ENCODE results near the gene KCTD5. TPM values are rescaled to one million over a fixed set of nuclear protein-coding genes. Genes with fewer than 3 reads are reported as not detected.
A peak's percentile ranks its signal among the peaks of the same experiment; 100 is the strongest.
"Not testable (repeated sequence)": the region's sequence is repeated elsewhere in the genome, so short reads cannot be mapped to it uniquely, and the experiment has no call there.

KCTD5 gene
- total RNA-seq, 1 donor from 2014 or later, result 27.3 TPM

DNA sequence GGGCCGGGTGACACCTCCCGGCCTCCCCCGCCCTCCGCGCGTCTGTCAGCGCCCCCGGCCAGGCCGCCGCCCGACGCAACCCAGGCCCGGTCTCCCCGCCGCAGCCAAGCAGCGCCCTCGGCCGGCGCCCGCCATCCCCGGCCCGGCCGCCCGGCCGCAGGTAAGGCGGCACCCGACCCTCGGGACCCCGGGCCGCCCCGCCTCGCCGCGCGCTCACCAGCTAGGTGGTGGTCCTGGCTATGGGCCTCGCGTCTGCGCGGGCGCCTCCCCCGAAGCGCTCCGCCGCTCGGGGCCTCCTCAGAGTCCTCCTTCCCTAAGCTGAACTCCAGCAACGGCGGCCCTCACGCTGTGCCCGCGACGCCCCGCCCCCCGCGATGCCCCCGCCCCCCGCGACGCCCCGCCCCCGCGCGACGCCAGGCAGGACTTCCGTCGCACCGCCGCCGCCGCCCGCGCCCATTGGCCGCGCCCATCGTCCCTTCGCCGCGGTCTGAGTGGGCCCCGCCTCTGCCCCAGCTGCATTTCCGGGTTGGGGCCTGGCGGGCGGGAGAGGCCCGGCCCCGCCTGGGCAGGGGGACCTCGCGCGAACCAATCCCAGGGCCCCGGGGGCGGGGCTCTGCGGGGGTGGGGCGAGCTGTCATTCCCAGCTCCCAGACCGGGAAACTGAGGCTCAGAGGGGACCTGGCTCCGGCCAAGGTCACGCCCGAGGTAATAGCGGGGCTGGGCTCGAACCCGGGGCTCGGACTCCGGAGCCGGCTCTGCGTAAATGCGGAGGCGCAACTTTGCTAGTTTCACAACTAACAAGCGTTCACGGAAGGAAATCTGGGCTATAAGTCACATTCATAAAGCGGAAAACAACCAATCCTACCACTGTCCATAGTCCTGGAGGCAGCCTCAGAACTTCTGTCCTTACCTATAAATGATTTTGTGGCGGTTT, 9.0 kb upstream of the KCTD5 start:
- Mint-ChIP-seq H3K27ac (ENCODE audit: unreplicated experiment) (peak overlapping the region; percentile 77), H3K4me3 (ENCODE audit: unreplicated experiment) (peak overlapping the region; percentile 77), H3K4me1 (ENCODE audit: low read depth) (peaks cover 22% of the 10 kb centered on the region), H3K27me3 (ENCODE audit: low read depth) (no peaks in the 10 kb centered on the region), H3K36me3 (ENCODE audit: low read depth) (peaks cover 7% of the 10 kb centered on the region), H3K9me3 (ENCODE audit: low read depth) (no peaks in the 10 kb centered on the region)
- DNase-seq (ENCODE audit: low spot score), result peak; percentile 96
- TF ChIP-seq, protein P1, sequence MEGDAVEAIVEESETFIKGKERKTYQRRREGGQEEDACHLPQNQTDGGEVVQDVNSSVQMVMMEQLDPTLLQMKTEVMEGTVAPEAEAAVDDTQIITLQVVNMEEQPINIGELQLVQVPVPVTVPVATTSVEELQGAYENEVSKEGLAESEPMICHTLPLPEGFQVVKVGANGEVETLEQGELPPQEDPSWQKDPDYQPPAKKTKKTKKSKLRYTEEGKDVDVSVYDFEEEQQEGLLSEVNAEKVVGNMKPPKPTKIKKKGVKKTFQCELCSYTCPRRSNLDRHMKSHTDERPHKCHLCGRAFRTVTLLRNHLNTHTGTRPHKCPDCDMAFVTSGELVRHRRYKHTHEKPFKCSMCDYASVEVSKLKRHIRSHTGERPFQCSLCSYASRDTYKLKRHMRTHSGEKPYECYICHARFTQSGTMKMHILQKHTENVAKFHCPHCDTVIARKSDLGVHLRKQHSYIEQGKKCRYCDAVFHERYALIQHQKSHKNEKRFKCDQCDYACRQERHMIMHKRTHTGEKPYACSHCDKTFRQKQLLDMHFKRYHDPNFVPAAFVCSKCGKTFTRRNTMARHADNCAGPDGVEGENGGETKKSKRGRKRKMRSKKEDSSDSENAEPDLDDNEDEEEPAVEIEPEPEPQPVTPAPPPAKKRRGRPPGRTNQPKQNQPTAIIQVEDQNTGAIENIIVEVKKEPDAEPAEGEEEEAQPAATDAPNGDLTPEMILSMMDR (IDR thresholded peaks at IDR 0.05), result no peak

DNA sequence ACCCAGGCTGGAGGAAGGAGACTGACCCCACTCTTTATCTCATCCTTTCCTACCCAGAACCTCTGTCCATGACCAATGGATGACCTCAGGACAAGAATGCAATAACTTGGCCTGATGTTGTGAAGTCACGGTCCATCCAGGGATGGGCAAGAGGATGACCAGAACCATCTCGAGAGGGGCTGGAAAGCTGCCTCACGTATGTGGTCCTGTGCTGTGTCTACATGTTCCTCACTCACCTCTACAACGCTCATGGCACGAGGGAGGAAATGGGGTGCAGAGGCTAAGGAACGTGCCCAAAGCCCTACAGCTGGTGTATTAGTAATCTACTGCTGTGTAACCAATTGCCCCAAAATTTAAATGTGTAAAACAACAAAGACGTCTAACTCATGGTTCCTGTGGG, 7.3 kb upstream of the KCTD5 start:
- no peaks in the 10 kb centered on the region for H3K9me3 Mint-ChIP-seq (ENCODE audit: low read depth)
- peaks cover 16% of the 10 kb centered on the region for H3K4me1 Mint-ChIP-seq (ENCODE audit: low read depth)
- no peaks in the 10 kb centered on the region for H3K36me3 Mint-ChIP-seq (ENCODE audit: low read depth)
- H3K4me3 Mint-ChIP-seq (ENCODE audit: unreplicated experiment), result no peak overlapping the region
- H3K27ac Mint-ChIP-seq (ENCODE audit: unreplicated experiment), result no peak overlapping the region
- TF ChIP-seq, protein P1 (IDR thresholded peaks at IDR 0.05), result no peak
- DNase-seq (ENCODE audit: low spot score), result no peak
- no peaks in the 10 kb centered on the region for H3K27me3 Mint-ChIP-seq (ENCODE audit: low read depth)

DNA sequence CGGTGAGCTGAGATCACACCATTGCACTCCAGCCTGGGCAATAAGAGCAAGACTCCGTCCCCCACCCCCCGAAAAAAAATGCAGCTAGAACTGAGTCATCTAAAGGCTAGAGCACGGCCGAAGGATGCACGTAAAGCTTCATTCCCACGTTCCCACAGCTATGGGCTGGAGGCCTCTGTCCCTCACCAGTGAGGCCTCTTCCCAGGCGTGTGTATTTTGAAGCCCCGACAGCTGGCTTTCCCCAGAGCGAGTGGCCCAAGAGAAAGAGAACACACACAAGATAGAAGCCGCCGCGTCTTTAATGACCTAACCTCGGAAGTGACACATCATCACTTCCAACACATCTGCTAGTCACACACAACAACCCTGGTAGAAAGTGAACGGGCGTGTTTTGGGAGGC, 6.6 kb upstream of the KCTD5 start:
- Mint-ChIP-seq H3K4me1 (ENCODE audit: low read depth) (peaks cover 12% of the 10 kb centered on the region), H3K27ac (ENCODE audit: unreplicated experiment) (peak overlapping the region; percentile 61), H3K9me3 (ENCODE audit: low read depth) (no peaks in the 10 kb centered on the region), H3K4me3 (ENCODE audit: unreplicated experiment) (no peak overlapping the region), H3K36me3 (ENCODE audit: low read depth) (no peaks in the 10 kb centered on the region), H3K27me3 (ENCODE audit: low read depth) (no peaks in the 10 kb centered on the region)
- DNase-seq (ENCODE audit: low spot score), result no peak
- TF ChIP-seq, protein P1 (IDR thresholded peaks at IDR 0.05), result no peak

DNA sequence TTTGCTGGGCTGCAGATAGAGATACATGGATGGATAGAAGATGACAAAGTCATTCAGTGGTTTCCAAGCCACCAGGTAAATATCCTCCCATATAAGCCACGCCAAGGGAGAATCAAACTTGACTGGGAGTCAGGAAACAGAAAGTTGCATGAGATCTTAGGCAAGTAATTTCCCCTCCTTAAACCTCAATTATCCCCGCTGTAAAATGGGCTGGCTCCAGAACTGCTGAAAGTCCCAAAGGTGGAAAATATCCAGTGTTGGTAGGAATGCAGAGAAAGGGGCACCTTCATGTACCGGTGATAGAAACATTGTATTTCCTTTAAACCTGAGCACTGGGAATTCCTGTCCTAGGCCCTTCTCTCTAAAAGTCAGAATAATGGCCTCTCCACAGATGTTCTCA, 5.4 kb upstream of the KCTD5 start:
- not testable (repeated sequence) for H3K9me3 Mint-ChIP-seq (ENCODE audit: low read depth); H3K27ac Mint-ChIP-seq (ENCODE audit: unreplicated experiment); H3K4me3 Mint-ChIP-seq (ENCODE audit: unreplicated experiment); H3K27me3 Mint-ChIP-seq (ENCODE audit: low read depth); H3K36me3 Mint-ChIP-seq (ENCODE audit: low read depth); DNase-seq (ENCODE audit: low spot score)
- H3K4me1 Mint-ChIP-seq (ENCODE audit: low read depth), result peaks cover 12% of the 10 kb centered on the region

DNA sequence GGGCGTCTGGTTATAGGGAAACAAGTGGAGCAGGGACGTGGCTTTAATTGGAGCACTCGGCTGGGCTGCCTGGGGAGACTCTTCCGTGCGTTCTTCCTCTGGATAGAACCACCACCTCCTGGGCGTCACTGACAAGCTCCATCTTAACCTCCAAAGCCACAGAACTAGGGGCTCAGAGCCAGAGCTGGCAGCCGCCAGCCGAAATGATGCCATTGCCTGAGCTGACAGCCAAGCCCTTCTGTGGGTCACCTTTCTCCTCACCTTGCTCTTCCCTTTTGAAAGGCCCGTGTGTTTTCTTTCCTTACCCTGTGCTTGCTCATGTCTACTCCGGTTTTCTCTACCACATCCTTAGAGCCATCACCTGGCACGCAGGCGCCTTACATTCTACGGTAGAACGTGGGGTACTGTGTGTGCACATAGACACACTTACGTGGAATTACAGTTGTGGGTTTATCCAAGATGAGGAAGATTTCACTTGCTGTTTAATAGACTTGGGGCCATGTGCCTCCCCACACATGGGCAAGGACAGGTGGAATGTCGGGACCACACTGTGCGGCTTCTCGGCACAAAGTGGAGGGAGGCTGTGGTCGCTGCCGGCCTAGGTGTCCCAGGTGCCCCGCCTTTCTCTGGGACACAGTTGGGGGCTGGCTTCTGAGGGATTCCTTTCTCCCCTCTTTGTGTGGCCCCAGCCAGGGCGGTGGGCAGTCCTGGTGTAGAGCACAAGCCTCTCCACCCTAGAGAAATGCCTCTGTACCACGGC, 3.9 kb upstream of the KCTD5 start:
- DNase-seq (ENCODE audit: low spot score); H3K27ac Mint-ChIP-seq (ENCODE audit: unreplicated experiment); H3K4me3 Mint-ChIP-seq (ENCODE audit: unreplicated experiment); H3K27me3 Mint-ChIP-seq (ENCODE audit: low read depth); H3K36me3 Mint-ChIP-seq (ENCODE audit: low read depth); H3K9me3 Mint-ChIP-seq (ENCODE audit: low read depth): not testable (repeated sequence)
- H3K4me1 Mint-ChIP-seq (ENCODE audit: low read depth), result peaks cover 13% of the 10 kb centered on the region

DNA sequence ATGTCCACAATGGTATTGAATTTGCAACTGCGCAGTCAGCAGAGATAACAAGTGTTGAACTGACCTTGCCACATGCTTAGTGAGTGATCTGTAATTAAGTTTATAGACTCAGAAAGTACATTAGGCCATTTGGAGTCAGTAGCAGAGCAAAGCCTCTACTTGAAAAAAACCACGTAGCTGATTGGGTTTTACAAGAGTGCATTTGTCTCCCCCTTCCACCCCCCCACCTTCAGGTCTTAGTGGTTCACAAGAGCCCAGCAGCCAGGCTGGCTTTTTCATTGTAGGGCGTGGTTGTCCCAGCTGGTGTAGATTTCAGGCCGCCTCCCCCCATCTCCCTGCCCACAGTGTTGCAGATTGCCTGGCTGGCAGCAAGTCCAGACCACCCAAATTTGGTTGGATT, 2.4 kb upstream of the KCTD5 start:
- not testable (repeated sequence) for H3K4me3 Mint-ChIP-seq (ENCODE audit: unreplicated experiment); H3K9me3 Mint-ChIP-seq (ENCODE audit: low read depth); H3K36me3 Mint-ChIP-seq (ENCODE audit: low read depth); H3K27ac Mint-ChIP-seq (ENCODE audit: unreplicated experiment); DNase-seq (ENCODE audit: low spot score); H3K27me3 Mint-ChIP-seq (ENCODE audit: low read depth)
- H3K4me1 Mint-ChIP-seq (ENCODE audit: low read depth), result peaks cover 13% of the 10 kb centered on the region

DNA sequence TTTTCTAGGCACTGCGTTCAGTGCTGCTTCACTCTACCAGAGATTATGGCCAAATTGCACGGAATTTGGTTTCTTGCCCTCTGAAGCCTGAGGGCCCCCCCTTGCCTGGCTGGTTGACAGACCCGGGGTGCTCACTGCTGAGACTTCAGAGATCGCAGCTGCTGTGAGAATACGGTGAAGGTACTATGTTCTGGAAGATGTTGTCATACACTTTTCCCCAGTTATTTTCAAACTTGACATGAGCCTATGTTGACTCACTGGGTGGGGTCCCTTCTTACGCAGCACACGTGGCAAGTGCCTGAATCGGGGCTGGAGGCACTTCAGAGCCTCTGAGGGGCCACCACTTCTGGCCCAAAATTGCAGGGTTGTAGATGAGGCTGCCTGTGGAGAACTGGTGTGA, 2.0 kb upstream of the KCTD5 start:
- H3K9me3 Mint-ChIP-seq (ENCODE audit: low read depth); H3K27ac Mint-ChIP-seq (ENCODE audit: unreplicated experiment); H3K36me3 Mint-ChIP-seq (ENCODE audit: low read depth); DNase-seq (ENCODE audit: low spot score); H3K27me3 Mint-ChIP-seq (ENCODE audit: low read depth): not testable (repeated sequence)
- peaks cover 14% of the 10 kb centered on the region for H3K4me1 Mint-ChIP-seq (ENCODE audit: low read depth)
- H3K4me3 Mint-ChIP-seq (ENCODE audit: unreplicated experiment), result peak overlapping the region; percentile 4

DNA sequence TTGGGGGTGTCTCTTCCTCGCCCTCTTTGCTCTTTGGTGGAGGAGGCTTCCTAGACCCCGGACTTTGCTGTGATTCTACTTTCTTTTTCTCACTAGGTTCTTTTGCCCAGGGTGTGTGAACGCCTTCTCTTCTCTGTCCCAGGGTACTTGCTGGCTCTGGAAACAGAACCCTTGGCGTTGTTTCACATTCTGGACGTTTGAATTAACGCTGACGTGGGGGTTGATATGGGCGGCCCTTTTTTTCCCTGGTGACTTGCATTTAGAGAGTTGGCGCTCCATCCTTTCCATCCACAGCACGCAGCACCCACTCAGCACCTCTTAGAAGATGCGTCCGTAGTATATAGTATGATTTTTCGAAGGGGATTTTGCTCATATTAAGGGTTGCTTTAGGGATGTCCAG, 718 bp downstream of the KCTD5 start:
- not testable (repeated sequence) for H3K27me3 Mint-ChIP-seq (ENCODE audit: low read depth); H3K36me3 Mint-ChIP-seq (ENCODE audit: low read depth)

DNA sequence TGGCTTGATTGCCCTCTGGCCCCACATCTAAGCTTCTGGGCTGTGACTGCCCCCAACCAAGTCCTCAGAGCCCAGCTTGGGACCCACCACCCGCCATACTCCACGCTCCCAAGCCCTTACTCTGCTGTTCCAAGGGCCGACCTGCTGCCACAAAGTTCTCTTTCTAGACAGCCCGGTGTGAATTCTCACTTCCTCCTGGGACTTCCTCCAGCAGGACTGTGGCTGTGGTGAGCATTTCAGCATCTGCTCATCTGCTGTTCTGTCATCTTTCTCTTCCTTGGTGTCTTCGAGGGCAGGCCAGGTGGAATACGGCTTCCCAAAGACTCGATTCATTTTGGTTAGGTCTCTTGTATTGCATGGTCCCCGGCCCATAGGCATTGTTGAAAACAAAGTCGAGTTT, 3.8 kb downstream of the KCTD5 start:
- not testable (repeated sequence) for H3K36me3 Mint-ChIP-seq (ENCODE audit: low read depth); H3K9me3 Mint-ChIP-seq (ENCODE audit: low read depth); DNase-seq (ENCODE audit: low spot score); H3K4me3 Mint-ChIP-seq (ENCODE audit: unreplicated experiment); H3K27me3 Mint-ChIP-seq (ENCODE audit: low read depth); H3K27ac Mint-ChIP-seq (ENCODE audit: unreplicated experiment)
- H3K4me1 Mint-ChIP-seq (ENCODE audit: low read depth), result peaks cover 14% of the 10 kb centered on the region

More for the DNA sequence above, 718 bp downstream of the KCTD5 start:
- H3K9me3 Mint-ChIP-seq (ENCODE audit: low read depth); DNase-seq (ENCODE audit: low spot score): not testable (repeated sequence)
- Mint-ChIP-seq H3K4me3 (ENCODE audit: unreplicated experiment) (peak overlapping the region; percentile 93), H3K4me1 (ENCODE audit: low read depth) (peaks cover 14% of the 10 kb centered on the region), H3K27ac (ENCODE audit: unreplicated experiment) (peak overlapping the region; percentile 85)
